CD8-positive, alpha-beta memory T cell (primary cell): ENCODE results near the gene LMF1. TPM values are rescaled to one million over a fixed set of nuclear protein-coding genes. Genes with fewer than 3 reads are reported as not detected.

Experiments used
- CTCF ChIA-PET: fragments of 350-600 bp; sonication (Branson Sonifier 250); formaldehyde crosslinking; loops from one replicate; lab custom pipeline; 2021; ENCODE audit warnings: antibody characterized with exemption; lab: Charles Lee
- POLR2A ChIA-PET: fragments of 350-600 bp; sonication (Branson Sonifier 250); formaldehyde crosslinking; loops from one replicate; lab custom pipeline; 2021; ENCODE audit warnings: antibody characterized with exemption; lab: Charles Lee
- DNase-seq, 5 donors: peaks; one replicate each; pipeline versions ENCODE4 v3.0.0 to v3.0.0-alpha.2; 2020 to 2022; ENCODE audit warnings: mixed read lengths in 1 of 5
- H3K27ac ChIP-seq: one replicate; pipeline ENCODE4 v1.7.0; 2013; ENCODE audit warnings: low read depth, mild to moderate bottlenecking, low read length, moderate library complexity
- H3K27me3 ChIP-seq: 2 replicates; pipeline ENCODE4 v1.7.0; 2013; ENCODE audit warnings: low read length, mild to moderate bottlenecking; ENCODE audit not compliant: insufficient read depth, poor library complexity, severe bottlenecking
- H3K36me3 ChIP-seq: 2 replicates; pipeline ENCODE4 v1.7.0; 2013; ENCODE audit warnings: mild to moderate bottlenecking, low read length, moderate library complexity; ENCODE audit not compliant: insufficient read depth
- H3K4me1 ChIP-seq: 2 replicates; pipeline ENCODE4 v1.7.0; 2013; ENCODE audit warnings: mild to moderate bottlenecking, low read length, moderate library complexity; ENCODE audit not compliant: insufficient read depth
- H3K4me3 ChIP-seq: 2 replicates; pipeline ENCODE4 v1.7.0; 2013; ENCODE audit warnings: mild to moderate bottlenecking, low read length
- H3K9me3 ChIP-seq: 2 replicates; pipeline ENCODE4 v1.7.0; 2013; ENCODE audit warnings: mild to moderate bottlenecking, low read length
- H3K27ac Mint-ChIP-seq, 8 donors: one replicate each; pipeline ENCODE4 v1.8.0; 2020 to 2021; ENCODE audit warnings: mixed read lengths in 8 of 8, mild to moderate bottlenecking in 6 of 8, inconsistent platforms in 3 of 8, moderate library complexity in 3 of 8
- H3K27me3 Mint-ChIP-seq, 2 donors: one replicate each; pipeline ENCODE4 v1.8.0; 2020 to 2021; ENCODE audit warnings: mixed read lengths in 2 of 2, mild to moderate bottlenecking in 1 of 2, moderate library complexity in 1 of 2
- H3K36me3 Mint-ChIP-seq, 3 donors: one replicate each; pipeline ENCODE4 v1.8.0; 2020 to 2021; ENCODE audit warnings: mixed read lengths in 3 of 3, inconsistent platforms in 1 of 3, mild to moderate bottlenecking in 1 of 3
- H3K4me1 Mint-ChIP-seq, 3 donors: one replicate each; pipeline ENCODE4 v1.8.0; 2020 to 2021; ENCODE audit warnings: mixed read lengths in 3 of 3, inconsistent platforms in 1 of 3, mild to moderate bottlenecking in 1 of 3
- H3K4me3 Mint-ChIP-seq, 7 donors: one replicate each; pipeline ENCODE4 v1.8.0; 2020 to 2021; ENCODE audit warnings: mixed read lengths in 7 of 7, mild to moderate bottlenecking in 6 of 7, moderate library complexity in 4 of 7, inconsistent platforms in 2 of 7
- H3K9me3 Mint-ChIP-seq, 5 donors: one replicate each; pipeline ENCODE4 v1.8.0; 2020 to 2022; ENCODE audit warnings: mixed read lengths in 5 of 5, mild to moderate bottlenecking in 3 of 5, moderate library complexity in 2 of 5, inconsistent platforms in 1 of 5
- polyA plus RNA-seq: library from polyadenylated mRNA; unstranded; fragments of 300-500 nt; fragmentation: Illumina TruSeq; gene quantifications from one replicate; pipeline ENCODE4 v1.2.3, GENCODE V29; 2021
- total RNA-seq, 2 experiments: library from RNA; stranded (reverse); gene quantifications; one replicate each; pipeline ENCODE4 v1.2.3, GENCODE V29; 2021

The LMF1 gene
- total and polyA plus RNA-seq, 3 experiments from 2014 or later, result 11.7 to 15.8 (median 14.0) TPM

DNA sequence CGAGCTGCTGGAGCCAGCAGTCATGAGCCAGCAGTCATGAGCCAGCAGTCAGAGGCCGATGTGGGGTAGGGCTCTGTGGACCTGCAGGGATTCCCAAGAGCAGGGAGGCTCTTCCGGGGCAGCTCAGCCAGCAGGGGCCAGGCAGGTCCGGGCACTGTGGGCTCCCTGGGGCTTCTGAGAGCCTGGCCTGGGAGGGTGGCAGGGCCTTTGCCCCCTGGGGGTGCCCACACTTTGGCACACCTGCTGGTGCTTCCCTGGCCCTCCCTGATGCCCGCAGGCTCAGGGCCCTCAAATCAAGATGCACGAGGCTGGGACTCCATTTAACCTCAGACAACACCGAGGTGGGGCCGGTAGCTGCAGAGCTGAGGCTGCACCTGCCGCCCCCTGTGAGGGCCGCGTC, 28.9 kb upstream of the LMF1 start:
- Histone ChIP-seq H3K27me3 (no peaks in the 10 kb centered on the region), H3K4me1 (peaks cover 60% of the 10 kb centered on the region), H3K27ac (no peak overlapping the region), H3K9me3 (no peaks in the 10 kb centered on the region), H3K36me3 (no peaks in the 10 kb centered on the region), H3K4me3 (no peak overlapping the region)
- H3K27ac Mint-ChIP-seq, result peak overlapping the region in 1 of 8 donors; percentile 87
- CTCF ChIA-PET, result interaction anchor here (1.5 to 1.6 kb wide), 2 partner anchors 19 to 57 kb away, joined by 4 to 5 read pairs; partner anchors contain the start of gene SOX8
- H3K4me3 Mint-ChIP-seq, result no peak overlapping the region
- POLR2A ChIA-PET, result no interaction called here
- DNase-seq, result no peak
- no peaks in the 10 kb centered on the region for H3K9me3 Mint-ChIP-seq
- peaks cover 34 to 75% (median 46%) of the 10 kb centered on the region in 3 donors for H3K4me1 Mint-ChIP-seq
- peaks cover 0 to 2% (median 0%) of the 10 kb centered on the region in 3 donors for H3K36me3 Mint-ChIP-seq
- no peaks in the 10 kb centered on the region for H3K27me3 Mint-ChIP-seq

DNA sequence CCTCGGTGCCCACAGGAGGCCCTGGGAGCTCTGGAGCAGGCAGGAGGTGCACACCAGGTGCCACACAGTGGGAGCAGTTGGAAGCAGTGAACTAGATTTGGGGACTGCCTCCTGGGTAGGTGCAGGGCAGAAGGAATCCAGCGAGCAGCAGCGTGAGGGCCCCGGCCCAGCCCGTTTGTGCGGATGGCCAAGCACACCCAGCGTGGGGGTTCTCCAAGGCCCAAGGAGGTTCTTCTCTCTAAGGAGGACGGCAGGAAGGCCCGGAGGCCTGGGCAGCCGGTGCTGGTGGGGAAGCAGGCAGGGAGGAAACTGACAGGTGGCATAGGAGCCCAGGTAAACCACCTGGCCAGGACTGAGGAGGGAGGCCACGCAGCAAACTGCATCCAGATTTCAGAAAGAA, 27.8 kb upstream of the LMF1 start:
- DNase-seq, result no peak
- Histone ChIP-seq H3K27me3 (no peaks in the 10 kb centered on the region), H3K36me3 (no peaks in the 10 kb centered on the region), H3K4me3 (no peak overlapping the region), H3K9me3 (no peaks in the 10 kb centered on the region), H3K27ac (no peak overlapping the region), H3K4me1 (peaks cover 49% of the 10 kb centered on the region)
- POLR2A ChIA-PET, result interaction anchor here (1.5 kb wide), 1 partner anchor 18 kb away, joined by 11 read pairs; the partner anchor contains the start of gene SOX8
- Mint-ChIP-seq H3K27ac (peak overlapping the region in 6 of 8 donors; percentile 41 to 87 (median 58)), H3K9me3 (no peaks in the 10 kb centered on the region), H3K36me3 (peaks cover 0 to 2% (median 0%) of the 10 kb centered on the region in 3 donors), H3K4me3 (peak overlapping the region in 3 of 7 donors; percentile 77 to 85 (median 81)), H3K4me1 (peaks cover 29 to 67% (median 40%) of the 10 kb centered on the region in 3 donors), H3K27me3 (no peaks in the 10 kb centered on the region)
- CTCF ChIA-PET, result interaction anchor here (1.2 to 1.5 kb wide), 3 partner anchors 10 to 59 kb away, joined by 4 to 5 read pairs (median 4); partner anchors contain the start of gene SOX8

DNA sequence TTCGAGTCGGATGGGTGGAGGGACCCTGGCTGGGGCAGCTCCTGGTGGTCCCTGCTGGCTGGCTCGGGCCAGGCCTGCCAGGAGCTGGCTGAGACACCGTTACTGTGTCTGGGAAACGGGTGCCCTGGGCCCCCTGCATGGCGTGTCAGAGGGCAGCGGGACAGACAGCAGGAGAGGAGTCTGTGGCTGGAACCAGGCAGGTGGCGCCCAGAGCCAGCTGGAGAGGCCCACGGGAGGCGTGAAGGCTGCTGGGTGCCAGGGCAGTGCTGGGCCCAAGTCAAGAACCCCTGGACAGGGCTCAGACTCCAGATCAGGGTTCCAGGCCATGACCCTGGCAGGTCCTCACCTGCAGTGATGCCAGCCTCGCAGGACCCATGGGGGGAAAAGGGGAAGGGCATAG, 27.4 kb upstream of the LMF1 start:
- CTCF ChIA-PET, result interaction anchor here (1.0 to 1.5 kb wide), 4 partner anchors 10 to 59 kb away, joined by 3 to 5 read pairs (median 4); partner anchors contain the start of gene SOX8
- peaks cover 45% of the 10 kb centered on the region for H3K4me1 ChIP-seq

DNA sequence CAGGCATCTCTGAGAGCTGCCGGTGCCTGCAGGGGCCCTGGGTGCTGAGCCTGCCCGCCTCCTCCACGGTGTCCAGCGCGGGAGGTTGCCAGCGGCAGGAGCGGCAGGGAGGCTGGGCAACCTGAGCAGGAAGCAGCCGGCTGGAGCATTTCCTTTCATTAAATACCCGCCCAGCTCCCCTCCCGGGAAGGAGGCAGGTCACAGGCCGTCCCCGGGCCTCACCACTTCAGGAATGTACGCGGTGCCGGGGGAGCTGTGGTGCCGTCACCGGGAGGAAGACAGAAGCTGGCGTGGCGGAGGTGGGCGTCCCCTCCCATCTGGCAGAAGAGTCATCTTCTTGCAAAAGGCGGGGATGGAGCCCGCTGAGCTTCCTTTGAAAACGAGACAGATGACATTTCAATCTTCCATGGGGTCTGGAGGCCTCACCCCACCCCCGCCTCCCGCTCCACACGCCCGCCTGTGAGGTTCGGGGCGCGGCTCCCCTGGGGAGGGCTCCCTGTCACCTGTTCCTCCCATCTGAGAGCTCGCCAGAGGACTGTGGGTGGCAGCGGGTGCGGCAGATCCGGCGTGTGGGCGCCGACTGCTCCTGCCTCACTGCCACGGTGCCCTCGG, 26.8 kb upstream of the LMF1 start:
- Mint-ChIP-seq H3K27me3 (peaks cover 0 to 2% of the 10 kb centered on the region in 2 donors), H3K27ac (peak overlapping the region; percentile 67 to 96 (median 85)), H3K4me3 (peak overlapping the region; percentile 77 to 89 (median 81)), H3K4me1 (peaks cover 25 to 59% (median 35%) of the 10 kb centered on the region in 3 donors), H3K36me3 (peaks cover 0 to 2% (median 0%) of the 10 kb centered on the region in 3 donors), H3K9me3 (no peaks in the 10 kb centered on the region)
- ChIA-PET POLR2A (interaction anchor here (1.3 to 1.5 kb wide), 3 partner anchors 9 to 33 kb away, joined by 4 to 11 read pairs (median 4); partner anchors contain the start of gene SOX8), CTCF (interaction anchor here (1.0 to 1.4 kb wide), 4 partner anchors 11 to 60 kb away, joined by 3 to 5 read pairs (median 4); partner anchors contain the start of gene SOX8)
- H3K36me3 ChIP-seq, result no peaks in the 10 kb centered on the region
- peaks cover 39% of the 10 kb centered on the region for H3K4me1 ChIP-seq
- DNase-seq, result peak; percentile 31 to 72 (median 58)
- H3K27ac ChIP-seq, result peak overlapping the region; percentile 72
- no peaks in the 10 kb centered on the region for H3K9me3 ChIP-seq
- peak overlapping the region; percentile 69 for H3K4me3 ChIP-seq
- H3K27me3 ChIP-seq, result no peaks in the 10 kb centered on the region

More for the DNA sequence above, 27.4 kb upstream of the LMF1 start:
- Histone ChIP-seq H3K36me3 (no peaks in the 10 kb centered on the region), H3K27ac (no peak overlapping the region), H3K4me3 (peak overlapping the region; percentile 69), H3K9me3 (no peaks in the 10 kb centered on the region), H3K27me3 (no peaks in the 10 kb centered on the region)
- Mint-ChIP-seq H3K36me3 (peaks cover 0 to 2% (median 0%) of the 10 kb centered on the region in 3 donors), H3K27ac (peak overlapping the region; percentile 60 to 96 (median 80)), H3K27me3 (no peaks in the 10 kb centered on the region), H3K9me3 (no peaks in the 10 kb centered on the region), H3K4me1 (peaks cover 29 to 65% (median 40%) of the 10 kb centered on the region in 3 donors), H3K4me3 (peak overlapping the region; percentile 77 to 89 (median 81))
- DNase-seq, result no peak
- POLR2A ChIA-PET, result interaction anchor here (1.5 kb wide), 1 partner anchor 17 kb away, joined by 11 read pairs; the partner anchor contains the start of gene SOX8

DNA sequence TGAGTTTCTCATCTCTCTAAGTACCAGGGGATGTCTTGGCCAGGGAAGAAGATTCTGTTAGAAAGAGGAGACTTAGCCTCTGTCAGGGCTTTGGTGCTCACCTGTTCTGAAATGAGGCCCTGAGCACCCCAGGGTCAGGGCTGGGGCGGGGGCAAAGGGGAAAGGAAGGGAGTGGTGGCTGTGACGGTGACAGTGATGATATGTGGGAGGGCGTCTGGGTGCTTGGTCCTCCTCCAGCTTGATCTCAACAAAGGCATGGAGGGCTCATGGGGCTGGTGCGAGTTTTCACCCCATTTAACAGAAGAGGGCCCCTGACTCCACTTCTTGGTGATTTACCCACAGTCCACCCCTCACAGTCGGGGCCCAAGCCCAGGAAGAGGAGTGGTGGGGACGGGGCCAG, 25.9 kb upstream of the LMF1 start:
- peak in 1 of 5 donors; percentile 52 for DNase-seq
- H3K36me3 ChIP-seq, result no peaks in the 10 kb centered on the region
- no peaks in the 10 kb centered on the region for H3K9me3 Mint-ChIP-seq
- peak overlapping the region; percentile 66 to 95 (median 94) for H3K27ac Mint-ChIP-seq
- peak overlapping the region; percentile 69 for H3K4me3 ChIP-seq
- peaks cover 0 to 2% (median 0%) of the 10 kb centered on the region in 3 donors for H3K36me3 Mint-ChIP-seq
- H3K4me3 Mint-ChIP-seq, result peak overlapping the region; percentile 77 to 89 (median 81)
- peak overlapping the region; percentile 72 for H3K27ac ChIP-seq
- peaks cover 37% of the 10 kb centered on the region for H3K4me1 ChIP-seq
- CTCF ChIA-PET, result interaction anchor here (0.9 to 1.0 kb wide), 2 partner anchors 11 to 17 kb away, joined by 4 read pairs; no protein-coding TSS in a partner anchor
- H3K4me1 Mint-ChIP-seq, result peaks cover 25 to 55% (median 32%) of the 10 kb centered on the region in 3 donors
- POLR2A ChIA-PET, result interaction anchor here (0.8 to 1.5 kb wide), 3 partner anchors 10 to 32 kb away, joined by 4 read pairs; partner anchors contain the start of gene SOX8
- H3K27me3 Mint-ChIP-seq, result peaks cover 0 to 2% of the 10 kb centered on the region in 2 donors
- no peaks in the 10 kb centered on the region for H3K9me3 ChIP-seq
- no peaks in the 10 kb centered on the region for H3K27me3 ChIP-seq

DNA sequence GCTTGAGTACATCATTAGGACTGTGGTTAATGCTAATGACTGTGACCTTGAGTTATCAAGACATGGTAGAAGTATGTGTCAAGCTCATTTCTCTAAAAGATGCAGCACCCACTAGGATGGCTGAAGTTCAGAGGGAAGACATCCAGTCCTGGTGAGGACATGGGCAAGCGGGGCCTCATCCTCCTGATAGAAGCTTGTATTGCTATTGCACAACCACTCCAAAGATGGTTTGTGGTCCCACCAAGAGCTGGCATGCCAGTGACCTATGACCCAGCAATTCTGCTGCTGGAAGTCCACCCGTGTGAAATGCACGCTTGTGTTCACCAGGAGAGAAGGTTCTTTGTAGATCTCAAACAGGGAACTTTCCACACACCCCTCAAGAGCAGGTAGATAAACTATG, 25.0 kb upstream of the LMF1 start:
- H3K9me3 ChIP-seq, result no peaks in the 10 kb centered on the region
- Mint-ChIP-seq H3K4me1 (peaks cover 25 to 50% (median 32%) of the 10 kb centered on the region in 3 donors), H3K9me3 (no peaks in the 10 kb centered on the region), H3K27ac (peak overlapping the region in 7 of 8 donors; percentile 9 to 95 (median 90)), H3K4me3 (peak overlapping the region; percentile 23 to 86 (median 78)), H3K36me3 (peaks cover 0 to 2% (median 0%) of the 10 kb centered on the region in 3 donors), H3K27me3 (peaks cover 0 to 2% of the 10 kb centered on the region in 2 donors)
- no peak overlapping the region for H3K27ac ChIP-seq
- POLR2A ChIA-PET, result interaction anchor here (0.8 kb wide), 1 partner anchor 14 kb away, joined by 4 read pairs; the partner anchor contains the start of gene SOX8
- H3K27me3 ChIP-seq, result no peaks in the 10 kb centered on the region
- no peak for DNase-seq
- H3K4me1 ChIP-seq, result peaks cover 37% of the 10 kb centered on the region
- no peaks in the 10 kb centered on the region for H3K36me3 ChIP-seq
- H3K4me3 ChIP-seq, result no peak overlapping the region
- CTCF ChIA-PET, result interaction anchor here (0.9 to 1.4 kb wide), 2 partner anchors 11 to 13 kb away, joined by 4 read pairs; no protein-coding TSS in a partner anchor

DNA sequence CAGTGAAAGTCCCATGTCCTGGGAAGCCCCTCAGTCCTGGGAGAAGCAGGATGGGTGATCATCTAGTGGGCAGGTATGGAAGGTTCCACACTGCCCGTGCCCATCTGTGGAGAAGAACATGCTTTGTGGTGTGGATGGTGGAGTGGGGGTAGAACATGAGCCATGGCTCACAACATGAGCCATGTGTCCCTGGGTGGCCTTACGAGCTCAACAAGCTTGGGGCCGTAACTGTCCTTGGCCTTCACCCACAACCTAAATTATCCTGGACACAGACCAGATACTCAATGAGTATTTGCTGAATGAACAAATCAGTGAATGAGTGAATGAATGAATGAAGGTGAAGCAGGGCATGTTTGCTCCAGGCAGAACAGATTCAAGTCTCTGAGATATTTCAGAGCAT, 24.3 kb upstream of the LMF1 start:
- Histone ChIP-seq H3K27me3 (no peaks in the 10 kb centered on the region), H3K36me3 (no peaks in the 10 kb centered on the region), H3K9me3 (no peaks in the 10 kb centered on the region), H3K27ac (no peak overlapping the region), H3K4me3 (no peak overlapping the region), H3K4me1 (peaks cover 37% of the 10 kb centered on the region)
- Mint-ChIP-seq H3K27me3 (peaks cover 0 to 2% of the 10 kb centered on the region in 2 donors), H3K4me3 (peak overlapping the region in 5 of 7 donors; percentile 3 to 78 (median 48)), H3K4me1 (peaks cover 25 to 50% (median 32%) of the 10 kb centered on the region in 3 donors), H3K36me3 (peaks cover 0 to 2% (median 0%) of the 10 kb centered on the region in 3 donors), H3K27ac (peak overlapping the region in 6 of 8 donors; percentile 45 to 94 (median 84)), H3K9me3 (no peaks in the 10 kb centered on the region)
- no peak for DNase-seq
- ChIA-PET CTCF (interaction anchor here (1.4 kb wide), 1 partner anchor 12 kb away, joined by 4 read pairs; no protein-coding TSS in a partner anchor), POLR2A (no interaction called here)
